HepG2 (cell line): ENCODE data around the gene WNT1. TPM values are rescaled to one million over a fixed set of nuclear protein-coding genes. Genes with fewer than 3 reads are reported as not detected.

Experiments
- ATAC-seq: fragments of 200-7000 bp; cut with Tn5 transposase; 3 replicates; pipeline ENCODE4 v1.9.1; 2020; ENCODE audit warnings: mild to moderate bottlenecking, moderate library complexity
- BruUV-seq: library from RNA; stranded (reverse); fragments of 400-500 nt; replicated peaks from 2 replicates; lab custom pipeline; 2021; lab: Mats Ljungman, UMichigan
- CTCF ChIA-PET: fragments of 300-600 bp; formaldehyde crosslinking; extraction: SDS; loops from one replicate; lab custom pipeline; 2021; ENCODE audit warnings: low total read pairs, inconsistent platforms, low intra/inter-chr PET ratio; lab: Yijun Ruan, JAX
- POLR2A ChIA-PET: fragments of 350-600 bp; sonication (Branson Sonifier 250); formaldehyde crosslinking; loops from one replicate; lab custom pipeline; 2020; ENCODE audit warnings: antibody characterized with exemption, inconsistent platforms; lab: Yijun Ruan, JAX
- DNase-seq: peaks from one replicate; pipeline ENCODE4 v3.0.0-alpha.2; 2015; ENCODE audit warnings: low spot score
- FAIRE-seq: peaks from 3 replicates; lab custom pipeline; 2011; peaks lifted over from hg19 to GRCh38; lab: Jason Lieb, UNC
- H2AFZ ChIP-seq: one replicate; pipeline ENCODE4 v1.6.1; 2011; ENCODE audit warnings: low read length, inconsistent platforms
- H3K27ac ChIP-seq: fragments of 300-600 bp; 3 replicates; pipeline ENCODE4 v1.8.0; 2011; ENCODE audit warnings: mixed run types, mild to moderate bottlenecking, mixed read lengths, low read length, inconsistent platforms; ENCODE audit not compliant: insufficient read depth; ENCODE audit errors: extremely low read length
- H3K27me3 ChIP-seq, 2 experiments: fragments of 200-600 bp in 1 of 2; 2 replicates in 1 of 2; 3 replicates in 1 of 2; pipeline versions ENCODE4 v1.6.0 to v1.8.0; 2011; ENCODE audit warnings: low read length in 2 of 2, mild to moderate bottlenecking in 2 of 2, moderate library complexity in 2 of 2, inconsistent platforms in 1 of 2; ENCODE audit not compliant: insufficient read depth in 2 of 2, control insufficient read depth in 1 of 2
- H3K36me3 ChIP-seq, 2 experiments: fragments of 200-600 bp in 1 of 2; replicated peaks in 1 of 2; 2 replicates in 1 of 2; 3 replicates in 1 of 2; pipeline versions ENCODE4 v1.5.1 to v1.8.0; 2011; ENCODE audit warnings: low read length in 2 of 2, inconsistent platforms in 1 of 2; ENCODE audit not compliant: insufficient read depth in 2 of 2, control insufficient read depth in 1 of 2
- H3K4me1 ChIP-seq: 2 replicates; pipeline ENCODE4 v1.5.1; 2012; ENCODE audit warnings: low read length, inconsistent platforms; ENCODE audit not compliant: insufficient read depth
- H3K4me2 ChIP-seq: 2 replicates; pipeline ENCODE4 v1.6.0; 2011; ENCODE audit warnings: low read depth, low read length, inconsistent platforms
- H3K4me3 ChIP-seq, 3 experiments: fragments of 200-600 bp in 1 of 3; sonication (generic), shearing (Covaris generic) in 1 of 3; replicated peaks in 1 of 3; 2 replicates each; pipeline ENCODE4 v1.5.1; 2011 to 2016; ENCODE audit warnings: low read length in 3 of 3, inconsistent platforms in 2 of 3, low read depth in 2 of 3, mild to moderate bottlenecking in 2 of 3, control low read depth in 1 of 3, mixed read lengths in 1 of 3; ENCODE audit not compliant: insufficient read depth in 1 of 3
- H3K79me2 ChIP-seq: one replicate; pipeline ENCODE4 v1.6.1; 2011; ENCODE audit warnings: low read length, inconsistent platforms; ENCODE audit not compliant: insufficient read depth
- H3K9ac ChIP-seq: 2 replicates; pipeline ENCODE4 v1.6.0; 2011; ENCODE audit warnings: mild to moderate bottlenecking, low read depth, low read length, inconsistent platforms; ENCODE audit not compliant: insufficient read depth
- H3K9me3 ChIP-seq: 2 replicates; pipeline ENCODE4 v1.5.1; 2012; ENCODE audit warnings: mild to moderate bottlenecking, low read length
- H4K20me1 ChIP-seq: 2 replicates; pipeline ENCODE4 v1.6.0; 2011; ENCODE audit warnings: inconsistent platforms, mild to moderate bottlenecking, low read length, moderate library complexity; ENCODE audit not compliant: insufficient read depth
- KLF12 ChIP-seq: sonication (generic); formaldehyde crosslinking; IDR thresholded peaks from 2 replicates; pipeline ENCODE4 v1.4.0; 2020; ENCODE audit warnings: missing genetic modification reagents, borderline replicate concordance
- PAWR ChIP-seq: sonication (generic); formaldehyde crosslinking; IDR thresholded peaks from 2 replicates; pipeline ENCODE4 v1.4.0; 2020; ENCODE audit warnings: missing genetic modification reagents, mild to moderate bottlenecking, borderline replicate concordance
- PRPF4 ChIP-seq: fragments of 200-400 bp; formaldehyde crosslinking; IDR thresholded peaks from 2 replicates; pipeline ENCODE4 v1.6.1; 2016; ENCODE audit warnings: low read length, low read depth; ENCODE audit not compliant: poor library complexity, severe bottlenecking
- SP5 ChIP-seq: IDR thresholded peaks from 2 replicates; pipeline ENCODE4 v1.6.1; 2016; ENCODE audit warnings: low read depth, borderline replicate concordance
- SSRP1 ChIP-seq: IDR thresholded peaks from 2 replicates; pipeline ENCODE4 v1.6.1; 2016; ENCODE audit warnings: control low read depth
- TBX3 ChIP-seq: fragments of 450-650 bp; IDR thresholded peaks from 2 replicates; pipeline ENCODE4 v1.6.1; 2017; ENCODE audit warnings: antibody characterized with exemption, mild to moderate bottlenecking, inconsistent platforms, borderline replicate concordance
- ZC3H4 ChIP-seq: sonication (generic); formaldehyde crosslinking; IDR thresholded peaks from 2 replicates; pipeline ENCODE4 v1.4.0; 2020; ENCODE audit warnings: missing genetic modification reagents, borderline replicate concordance
- ZNF224 ChIP-seq: sonication (generic); formaldehyde crosslinking; IDR thresholded peaks from 2 replicates; pipeline ENCODE4 v1.5.0; 2020; ENCODE audit warnings: mild to moderate bottlenecking, missing genetic modification reagents
- ZNF354B ChIP-seq: sonication (generic); formaldehyde crosslinking; IDR thresholded peaks from 2 replicates; pipeline ENCODE4 v1.8.0; 2022; ENCODE audit warnings: mild to moderate bottlenecking, missing genetic modification reagents
- ZNF496 ChIP-seq: sonication (generic); formaldehyde crosslinking; IDR thresholded peaks from 2 replicates; pipeline ENCODE4 v1.8.1; 2023; ENCODE audit warnings: mild to moderate bottlenecking, moderate library complexity, missing genetic modification reagents; ENCODE audit not compliant: insufficient replicate concordance
- ZNF567 ChIP-seq: sonication (generic); formaldehyde crosslinking; IDR thresholded peaks from 2 replicates; pipeline ENCODE4 v1.8.1; 2023; ENCODE audit warnings: mild to moderate bottlenecking, missing genetic modification reagents, borderline replicate concordance
- WGBS: methylation state at CpG from one replicate; pipeline ENCODE4 v1.1.6; 2017; ENCODE audit warnings: low lambda C conversion rate; 5-methylcytosine and 5-hydroxymethylcytosine counted together
- in situ Hi-C: cut with HindIII; loops from 2 replicates; pipeline ENCODE4 v1.10.0; 2017; ENCODE audit warnings: low pct_unique_long_range_greater_than_20kb; ENCODE audit not compliant: extremely low pct_ligation_motif_present
- intact Hi-C: fragments of 100-400 bp; cut with micrococcal nuclease; formaldehyde crosslinking; loops from one replicate; pipeline ENCODE4 v1.10.0; 2022; ENCODE audit not compliant: unreplicated experiment
- polyA plus RNA-seq, 8 experiments: library from polyadenylated mRNA; depleted of rRNA in 3 of 8; stranded (reverse) in 7 of 8; unstranded in 1 of 8; fragments of >200 nt; fragmentation: Illumina TruSeq in 4 of 8; extraction: Trizol in 4 of 8; gene quantifications; 2 replicates each; pipeline versions ENCODE4 v1.2.1 to v1.2.3, GENCODE V29; 2011 to 2016; ENCODE audit warnings: low read depth in 4 of 8, missing spikeins in 1 of 8, mixed read lengths in 1 of 8; ENCODE audit not compliant: insufficient read depth in 1 of 8
- total RNA-seq, 5 experiments: library from RNA; depleted of rRNA; stranded (reverse); fragments of >200 nt; fragmentation: Illumina TruSeq; extraction: Trizol; gene quantifications; 2 replicates each; pipeline ENCODE4 v1.2.3, GENCODE V29; 2016; ENCODE audit warnings: low read depth in 1 of 5
- TF ChIP-seq, protein P1 (sequence below): sonication (generic); formaldehyde crosslinking; conservative IDR thresholded peaks from 2 replicates; pipeline ENCODE4 v1.5.0; 2020; ENCODE audit warnings: missing genetic modification reagents

Gene WNT1
- total and polyA plus RNA-seq, 2 of the 13 experiments (the other 11 are each of a cell fraction or from before 2014, with no cell fraction given) = not detected

GRCh38 chr12:48938805-48939204 lies 39.3 kb upstream of the WNT1 start:
- CTCF ChIA-PET = no interaction called here
- BruUV-seq = no TSS peak
- Histone ChIP-seq H3K27ac (no peak overlapping the region), H3K36me3 (peaks cover 14 to 61% of the 10 kb centered on the region in 2 experiments), H3K9me3 (no peaks in the 10 kb centered on the region), H2AFZ (no peak overlapping the region), H3K4me2 (no peak overlapping the region), H3K27me3 (no peaks in the 10 kb centered on the region), H4K20me1 (peaks cover 5% of the 10 kb centered on the region), H3K9ac (no peak overlapping the region), H3K79me2 (peaks cover 6% of the 10 kb centered on the region), H3K4me1 (peaks cover 30% of the 10 kb centered on the region), H3K4me3 (no peak overlapping the region)
- in situ Hi-C loops = loop anchor here (5.0 kb wide), 1 partner anchor 87 kb away; the partner anchor contains the start of gene DDX23
- DNase-seq (no peak), ATAC-seq (no peak), FAIRE-seq (no peak)
- POLR2A ChIA-PET = no interaction called here
- intact Hi-C loops = no loop called here
- 97% methylated on average over 5 of the region's 7 CpGs for WGBS
- TF ChIP-seq KLF12 (CRISPR knock-in tag) (no peak), ZNF496 (no peak), ZNF567 (CRISPR knock-in tag) (no peak), ZNF224 (no peak), SP5 (CRISPR knock-in tag) (no peak), SSRP1 (no peak), ZNF354B (CRISPR knock-in tag) (no peak), TBX3 (no peak), ZC3H4 (no peak), PAWR (CRISPR knock-in tag) (no peak), PRPF4 (no peak)
- TF ChIP-seq, protein P1, sequence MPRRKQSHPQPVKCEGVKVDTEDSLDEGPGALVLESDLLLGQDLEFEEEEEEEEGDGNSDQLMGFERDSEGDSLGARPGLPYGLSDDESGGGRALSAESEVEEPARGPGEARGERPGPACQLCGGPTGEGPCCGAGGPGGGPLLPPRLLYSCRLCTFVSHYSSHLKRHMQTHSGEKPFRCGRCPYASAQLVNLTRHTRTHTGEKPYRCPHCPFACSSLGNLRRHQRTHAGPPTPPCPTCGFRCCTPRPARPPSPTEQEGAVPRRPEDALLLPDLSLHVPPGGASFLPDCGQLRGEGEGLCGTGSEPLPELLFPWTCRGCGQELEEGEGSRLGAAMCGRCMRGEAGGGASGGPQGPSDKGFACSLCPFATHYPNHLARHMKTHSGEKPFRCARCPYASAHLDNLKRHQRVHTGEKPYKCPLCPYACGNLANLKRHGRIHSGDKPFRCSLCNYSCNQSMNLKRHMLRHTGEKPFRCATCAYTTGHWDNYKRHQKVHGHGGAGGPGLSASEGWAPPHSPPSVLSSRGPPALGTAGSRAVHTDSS (CRISPR knock-in tag) = no peak
